ENCODE data around the gene SLC39A11.

GRCh38 chr17:73057196-73057595 is 35.3 kb downstream of the SLC39A11 start:
- TF ChIP-seq EZH2phosphoT487 (IDR thresholded peaks at IDR 0.05) = no peak
- no peak for TF ChIP-seq EZH2 (IDR thresholded peaks at IDR 0.05)
